GM23338 (cell line): Measurements from ENCODE around the gene PAIP2B. TPM values are rescaled to one million over a fixed set of nuclear protein-coding genes. Genes with fewer than 3 reads are reported as not detected.

Experiments
- ATAC-seq: fragments of 200-7000 bp; cut with Tn5 transposase; 3 replicates; pipeline ENCODE4 v1.9.1; 2020
- DNase-seq: peaks from one replicate; pipeline ENCODE4 v3.0.0-alpha.2; 2015; ENCODE audit warnings: low spot score
- H2AFZ ChIP-seq: fragments of 200-600 bp; sonication (generic); 2 replicates; pipeline ENCODE4 v1.8.0; 2016; ENCODE audit warnings: antibody characterized with exemption, mild to moderate bottlenecking, moderate library complexity
- H3F3A ChIP-seq: fragments of 200-600 bp; sonication (generic); replicated peaks from 2 replicates; pipeline ENCODE4 v1.8.0; 2017; ENCODE audit warnings: antibody characterized with exemption, mixed run types, low read depth
- H3K27ac ChIP-seq: fragments of 200-600 bp; sonication (generic); 2 replicates; pipeline ENCODE4 v1.6.1; 2016; ENCODE audit warnings: low read depth
- H3K27me3 ChIP-seq: fragments of 200-600 bp; sonication (generic); 2 replicates; pipeline ENCODE4 v1.8.0; 2016; ENCODE audit warnings: mild to moderate bottlenecking, mixed run types, moderate library complexity; ENCODE audit not compliant: insufficient read depth
- H3K36me3 ChIP-seq: fragments of 200-600 bp; sonication (generic); 2 replicates; pipeline ENCODE4 v1.8.0; 2016; ENCODE audit warnings: mild to moderate bottlenecking; ENCODE audit not compliant: insufficient read depth
- H3K4me1 ChIP-seq: fragments of 200-600 bp; sonication (generic); 2 replicates; pipeline ENCODE4 v1.8.0; 2016; ENCODE audit warnings: mild to moderate bottlenecking, moderate library complexity; ENCODE audit not compliant: insufficient read depth
- H3K4me2 ChIP-seq: fragments of 200-600 bp; sonication (generic); 2 replicates; pipeline ENCODE4 v1.7.1; 2017; ENCODE audit warnings: mixed run types
- H3K4me3 ChIP-seq: fragments of 200-600 bp; sonication (generic); 2 replicates; pipeline ENCODE4 v1.6.1; 2016; ENCODE audit warnings: mixed run types
- H3K79me2 ChIP-seq: fragments of 200-600 bp; sonication (generic); replicated peaks from 2 replicates; pipeline ENCODE4 v1.8.0; 2017; ENCODE audit warnings: mild to moderate bottlenecking; ENCODE audit not compliant: insufficient read depth
- H3K9me2 ChIP-seq: fragments of 200-600 bp; sonication (generic); 2 replicates; pipeline ENCODE4 v1.8.0; 2017; ENCODE audit not compliant: insufficient read depth
- H4K20me1 ChIP-seq: fragments of 200-600 bp; sonication (generic); replicated peaks from 2 replicates; pipeline ENCODE4 v1.8.0; 2017; ENCODE audit warnings: mild to moderate bottlenecking; ENCODE audit not compliant: insufficient read depth
- H3K27ac Mint-ChIP-seq: 2 replicates; pipeline ENCODE4 v1.8.0; 2020; ENCODE audit warnings: inconsistent platforms, mild to moderate bottlenecking, moderate library complexity, mixed read lengths
- H3K27me3 Mint-ChIP-seq: 3 replicates; pipeline ENCODE4 v1.8.0; 2022; ENCODE audit warnings: low read depth, mild to moderate bottlenecking, moderate library complexity, mixed read lengths, inconsistent platforms; ENCODE audit not compliant: insufficient read depth, poor library complexity
- H3K36me3 Mint-ChIP-seq: 3 replicates; pipeline ENCODE4 v1.8.0; 2021; ENCODE audit warnings: low read depth, mild to moderate bottlenecking, inconsistent platforms, moderate library complexity, mixed read lengths
- H3K4me1 Mint-ChIP-seq: 3 replicates; pipeline ENCODE4 v1.8.0; 2020; ENCODE audit warnings: mild to moderate bottlenecking, inconsistent platforms, mixed read lengths
- H3K4me3 Mint-ChIP-seq: 3 replicates; pipeline ENCODE4 v1.8.0; 2021; ENCODE audit warnings: moderate library complexity, mild to moderate bottlenecking, inconsistent platforms, mixed read lengths
- H3K9me3 Mint-ChIP-seq: 3 replicates; pipeline ENCODE4 v1.8.0; 2020; ENCODE audit warnings: moderate library complexity, mild to moderate bottlenecking, inconsistent platforms, mixed read lengths
- CREB1 ChIP-seq: fragments of 250-450 bp; sonication (Bioruptor Pico); IDR thresholded peaks from 2 replicates; pipeline ENCODE4 v1.5.0; 2020; ENCODE audit warnings: low read depth, mild to moderate bottlenecking, moderate library complexity
- CTCF ChIP-seq, 2 experiments: fragments of 200-600 bp in 1 of 2; sonication (generic) in 1 of 2; conservative IDR thresholded peaks; 2 replicates each; pipeline versions ENCODE4 v1.5.1 to v1.6.1; 2016 to 2017; ENCODE audit warnings: antibody characterized with exemption in 2 of 2, low read depth in 2 of 2, mild to moderate bottlenecking in 2 of 2, moderate library complexity in 1 of 2
- ETS1 ChIP-seq: IDR thresholded peaks from 2 replicates; pipeline ENCODE4 v1.6.1; 2016; ENCODE audit warnings: antibody characterized with exemption
- EZH2 ChIP-seq: fragments of 200-600 bp; sonication (generic); IDR thresholded peaks from one replicate; pipeline ENCODE4 v1.8.0; 2017; ENCODE audit warnings: antibody characterized with exemption, mild to moderate bottlenecking, low read depth; ENCODE audit not compliant: unreplicated experiment
- EZH2phosphoT487 ChIP-seq: fragments of 200-600 bp; sonication (generic); IDR thresholded peaks from one replicate; pipeline ENCODE4 v1.8.1; 2018; ENCODE audit warnings: antibody characterized with exemption; ENCODE audit not compliant: unreplicated experiment
- JUNB ChIP-seq: IDR thresholded peaks from one replicate; pipeline ENCODE4 v1.6.1; 2016; ENCODE audit warnings: antibody characterized with exemption; ENCODE audit not compliant: unreplicated experiment
- NANOG ChIP-seq: IDR thresholded peaks from 2 replicates; pipeline ENCODE4 v1.6.1; 2016; ENCODE audit warnings: antibody characterized with exemption, borderline replicate concordance
- POLR2AphosphoS5 ChIP-seq: IDR thresholded peaks from 2 replicates; pipeline ENCODE4 v1.6.1; 2016; ENCODE audit warnings: antibody characterized with exemption, low read depth
- REST ChIP-seq: IDR thresholded peaks from one replicate; pipeline ENCODE4 v1.6.1; 2018; ENCODE audit warnings: antibody characterized with exemption; ENCODE audit not compliant: unreplicated experiment
- STAT1 ChIP-seq: IDR thresholded peaks from one replicate; pipeline ENCODE4 v1.6.1; 2016; ENCODE audit warnings: antibody characterized with exemption; ENCODE audit not compliant: unreplicated experiment
- ZNF114 ChIP-seq: fragments of 250-450 bp; sonication (Bioruptor Pico); IDR thresholded peaks from 2 replicates; pipeline ENCODE4 v1.5.0; 2020; ENCODE audit warnings: mild to moderate bottlenecking, moderate library complexity
- ZNF331 ChIP-seq: fragments of 250-450 bp; sonication (Bioruptor Pico); IDR thresholded peaks from 2 replicates; pipeline ENCODE4 v1.5.0; 2020; ENCODE audit warnings: low read depth, mild to moderate bottlenecking, moderate library complexity
- ZNF462 ChIP-seq: fragments of 250-450 bp; sonication (Bioruptor Pico); IDR thresholded peaks from 2 replicates; pipeline ENCODE4 v1.5.0; 2020; ENCODE audit warnings: mild to moderate bottlenecking, moderate library complexity
- polyA plus RNA-seq: library from polyadenylated mRNA; unstranded; fragments of >200 nt; fragmentation: Nextera tagmentation; extraction: Ambion mirVana; gene quantifications from 2 replicates; pipeline ENCODE4 v1.2.1, GENCODE V29; 2016
- total RNA-seq: library from RNA; depleted of rRNA; stranded (reverse); fragments of >200 nt; shearing (Covaris generic); gene quantifications from 2 replicates; pipeline ENCODE4 v1.2.3, GENCODE V29; 2014

PAIP2B gene
- total and polyA plus RNA-seq, 2 experiments from 2014 or later, result 7.6 to 29.7 TPM

- Histone ChIP-seq H3K27ac (no peak overlapping the region), H3K9me2 (no peaks in the 10 kb centered on the region), H2AFZ (no peak overlapping the region), H3K4me2 (no peak overlapping the region), H3K4me3 (no peak overlapping the region), H3K36me3 (peaks cover 56% of the 10 kb centered on the region), H3K27me3 (no peaks in the 10 kb centered on the region), H3K4me1 (no peaks in the 10 kb centered on the region), H3F3A (0 out of 2 replicates have a peak, but pooled peaks cover 5% of the 10 kb centered on the region), H3K79me2 (no peaks in the 10 kb centered on the region), H4K20me1 (peaks cover 9% of the 10 kb centered on the region; the same call in 1 of the 2 replicates)
- peaks cover 4% of the 10 kb centered on the region; the same call in 1 of the 3 replicates for H3K4me1 Mint-ChIP-seq
- no peak overlapping the region for H3K27ac Mint-ChIP-seq
- no peak for ATAC-seq
- H3K9me3 Mint-ChIP-seq, result no peaks in the 10 kb centered on the region
- peaks cover 59% of the 10 kb centered on the region for H3K36me3 Mint-ChIP-seq
- no peak for DNase-seq
- no peak for TF ChIP-seq POLR2AphosphoS5
- TF ChIP-seq ETS1, result no peak
- TF ChIP-seq NANOG, result no peak
- no peak for TF ChIP-seq CTCF (conservative IDR thresholded peaks at IDR 0.05; ENCODE audit: low read depth in 2 of 2)
- no peak for TF ChIP-seq ZNF331 (CRISPR knock-in tag)
- TF ChIP-seq STAT1, result no peak
- no peak for TF ChIP-seq JUNB
- no peak for TF ChIP-seq EZH2
- no peak for TF ChIP-seq ZNF114 (CRISPR knock-in tag)
- TF ChIP-seq CREB1 (CRISPR knock-in tag), result no peak
- no peak for TF ChIP-seq REST
- TF ChIP-seq EZH2phosphoT487, result no peak
- no peak for TF ChIP-seq ZNF462
- H3K4me3 Mint-ChIP-seq, result no peak overlapping the region
- peaks cover 5% of the 10 kb centered on the region for H3K27me3 Mint-ChIP-seq
Observed at GRCh38 chr2:71148506-71149063, 78.3 kb downstream of the PAIP2B start.
